ENCODE measurements around the gene MPC1.

The MPC1 gene

GRCh38 chr6:166315436-166315835, 67.3 kb downstream of the MPC1 start:
- H3K4me1 ChIP-seq (ENCODE audit: control insufficient read depth, insufficient read depth, low read length, poor library complexity, severe bottlenecking): peaks cover 4% of the 10 kb centered on the region
- no peak overlapping the region for H3K27ac ChIP-seq (ENCODE audit: low read depth, low read length, severe bottlenecking)
- H3K9me3 ChIP-seq (ENCODE audit: control insufficient read depth, low read length): no peaks in the 10 kb centered on the region
- peaks cover 8% of the 10 kb centered on the region for H3K36me3 ChIP-seq (ENCODE audit: control insufficient read depth, insufficient read depth, low read length)
- H3K4me3 ChIP-seq (ENCODE audit: extremely low read depth, insufficient read depth, low read length, poor library complexity, severe bottlenecking): no peak overlapping the region
- WGBS, 2 experiments (ENCODE audit: insufficient coverage in 2 of 2): 93% methylated on average over 7 to 11 of the region's 11 CpGs

Data from mesodermal cell (in vitro differentiated cells).